ENCODE measurements around the gene AIM2. TPM values are rescaled to one million over a fixed set of nuclear protein-coding genes. Genes with fewer than 3 reads are reported as not detected.

The AIM2 gene
- polyA plus RNA-seq, 2 of the 4 experiments (the other 2 are of a cell fraction) = not detected

GRCh38 chr1:159058751-159059150 lies 17.8 kb downstream of the AIM2 start:
- FAIRE-seq = no peak
- H3K27ac ChIP-seq = no peak overlapping the region
- H3K9me3 ChIP-seq = no peaks in the 10 kb centered on the region
- H3K4me2 ChIP-seq = no peak overlapping the region
- H3K4me3 ChIP-seq = no peak overlapping the region
- ChIA-PET CTCF (interaction anchor here (1.1 kb wide), 1 partner anchor 155 kb away, joined by 3 read pairs; no protein-coding TSS in a partner anchor), POLR2A (no interaction called here)
- no peak for DNase-seq (ENCODE audit: low read depth in 1 of 2, low spot score in 1 of 2)
- no peaks in the 10 kb centered on the region for H3K4me1 ChIP-seq
- WGBS (ENCODE audit: missing lambda C conversion rate) = 60% methylated on average over 7 of the region's 7 CpGs
- TF ChIP-seq MYC (IDR thresholded peaks at IDR 0.05; ENCODE audit: borderline replicate concordance, low read length) (no peak), ELK1 (IDR thresholded peaks at IDR 0.05; ENCODE audit: low read depth, low read length) (no peak), NR3C1 (IDR thresholded peaks at IDR 0.05) (no peak), CHD4 (IDR thresholded peaks at IDR 0.05; ENCODE audit: borderline replicate concordance) (no peak), SMC3 (IDR thresholded peaks at IDR 0.05) (no peak), PBX3 (IDR thresholded peaks at IDR 0.05) (no peak), BCL3 (IDR thresholded peaks at IDR 0.05) (no peak), HES2 (IDR thresholded peaks at IDR 0.05) (no peak), KDM1A (IDR thresholded peaks at IDR 0.05; ENCODE audit: low read depth) (no peak), RARB (CRISPR knock-in tag; IDR thresholded peaks at IDR 0.05) (no peak), JUNB (IDR thresholded peaks at IDR 0.05) (no peak), RFX5 (IDR thresholded peaks at IDR 0.05) (no peak), ZSCAN20 (CRISPR knock-in tag; IDR thresholded peaks at IDR 0.05) (no peak), MAFK (IDR thresholded peaks at IDR 0.05; ENCODE audit: partially characterized antibody) (no peak), MAX (IDR thresholded peaks at IDR 0.05) (no peak), HMGXB4 (CRISPR knock-in tag; IDR thresholded peaks at IDR 0.05; ENCODE audit: borderline replicate concordance) (no peak), FOXS1 (CRISPR knock-in tag; IDR thresholded peaks at IDR 0.05) (no peak), KDM5A (IDR thresholded peaks at IDR 0.05) (no peak), FOSL2 (IDR thresholded peaks at IDR 0.05) (no peak), FOSL2 (CRISPR knock-in tag; IDR thresholded peaks at IDR 0.05) (no peak), CHD2 (IDR thresholded peaks at IDR 0.05; ENCODE audit: low read length, partially characterized antibody) (no peak)
- no peak for ATAC-seq

GRCh38 chr1:159056069-159056698 lies 20.4 kb downstream of the AIM2 start:
- 54% methylated on average over 7 of the region's 7 CpGs for WGBS (ENCODE audit: missing lambda C conversion rate)
- no peak for DNase-seq (ENCODE audit: low read depth in 1 of 2, low spot score in 1 of 2)
- H3K4me3 ChIP-seq = no peak overlapping the region
- POLR2A ChIA-PET = no interaction called here
- H3K27ac ChIP-seq = no peak overlapping the region
- no peak overlapping the region for H3K4me2 ChIP-seq
- no peak for FAIRE-seq
- ATAC-seq = no peak
- H3K4me1 ChIP-seq = no peaks in the 10 kb centered on the region
- CTCF ChIA-PET = interaction anchor here (0.9 kb wide), 1 partner anchor 16 kb away, joined by 6 read pairs; no protein-coding TSS in a partner anchor
- H3K9me3 ChIP-seq = no peaks in the 10 kb centered on the region
- TF ChIP-seq CBX8 (IDR thresholded peaks at IDR 0.05) (no peak), MAX (IDR thresholded peaks at IDR 0.05) (no peak), REST (IDR thresholded peaks at IDR 0.05) (no peak), HOXA7 (CRISPR knock-in tag; IDR thresholded peaks at IDR 0.05) (no peak), HMGXB4 (CRISPR knock-in tag; IDR thresholded peaks at IDR 0.05; ENCODE audit: borderline replicate concordance) (no peak), MAFK (IDR thresholded peaks at IDR 0.05; ENCODE audit: partially characterized antibody) (no peak), CHD4 (IDR thresholded peaks at IDR 0.05; ENCODE audit: borderline replicate concordance) (no peak), BHLHE40 (IDR thresholded peaks at IDR 0.05; ENCODE audit: low read depth, low read length) (no peak)

Measured in A549 (cell line).